Left lung (tissue), 10 donors: ENCODE measurements around the gene NEURL1. TPM values are rescaled to one million over a fixed set of nuclear protein-coding genes. Genes with fewer than 3 reads are reported as not detected.

Source experiments
- ATAC-seq: fragments of 200-7000 bp; cut with Tn5 transposase; one replicate; pipeline ENCODE4 v1.9.1; 2020; ENCODE audit warnings: moderate library complexity
- DNase-seq, 4 donors: peaks; one replicate each; pipeline ENCODE4 v3.0.0-alpha.2; 2013 to 2020
- H3K27ac ChIP-seq, 2 donors: fragments of 200-600 bp; sonication (generic) in 1 of 2; one replicate each; pipeline versions ENCODE4 v1.5.0 to v1.8.0; 2020 to 2021
- H3K27me3 ChIP-seq, 2 donors: fragments of 200-600 bp; sonication (generic) in 1 of 2; one replicate each; pipeline versions ENCODE4 v1.5.0 to v1.8.0; 2020 to 2021
- H3K36me3 ChIP-seq, 2 donors: fragments of 200-600 bp; sonication (generic) in 1 of 2; one replicate each; pipeline versions ENCODE4 v1.5.0 to v1.8.0; 2020 to 2021
- H3K4me1 ChIP-seq, 2 donors: fragments of 200-600 bp; one replicate each; pipeline ENCODE4 v1.8.0; 2021
- H3K4me3 ChIP-seq, 2 donors: fragments of 200-600 bp; sonication (generic) in 1 of 2; one replicate each; pipeline versions ENCODE4 v1.5.0 to v1.8.0; 2020 to 2021; ENCODE audit warnings: mild to moderate bottlenecking in 1 of 2
- H3K9me3 ChIP-seq, 2 donors: fragments of 200-600 bp; sonication (generic) in 1 of 2; one replicate each; pipeline versions ENCODE4 v1.5.0 to v1.8.0; 2020 to 2021
- intact Hi-C, 2 donors: fragments of 100-400 bp; cut with DNase I; formaldehyde crosslinking; loops; one replicate each; pipeline versions ENCODE4 v1.11.2 to v1.14.2; 2022
- polyA plus RNA-seq, 6 donors: library from polyadenylated mRNA; unstranded; fragments of 120-200 nt; gene quantifications; one replicate each; pipeline ENCODE4 v1.2.1, GENCODE V29; 2013; ENCODE audit not compliant: insufficient read length in 6 of 6
- total RNA-seq, 2 donors: library from RNA; stranded (reverse); fragmentation: NEBNext Ultra II Directional; extraction: Animal tissue kit (Norgen Biotek cat#: 25700); gene quantifications; one replicate each; pipeline ENCODE4 v1.2.1, GENCODE V29; 2021
- TF ChIP-seq, protein P1 (sequence below), 2 donors: fragments of 200-600 bp; sonication (generic) in 1 of 2; IDR thresholded peaks; one replicate each; pipeline versions ENCODE4 v1.5.0 to v1.8.0; 2021; ENCODE audit warnings: antibody characterized with exemption in 2 of 2
- donor health status: DM: no; HTN: yes; CAD: no.
- donor health status: DM: no; HTN: no; CAD: no.

The NEURL1 gene
- total and polyA plus RNA-seq, 8 donors, result 0.76 to 2.1 (median 1.4) TPM

DNA sequence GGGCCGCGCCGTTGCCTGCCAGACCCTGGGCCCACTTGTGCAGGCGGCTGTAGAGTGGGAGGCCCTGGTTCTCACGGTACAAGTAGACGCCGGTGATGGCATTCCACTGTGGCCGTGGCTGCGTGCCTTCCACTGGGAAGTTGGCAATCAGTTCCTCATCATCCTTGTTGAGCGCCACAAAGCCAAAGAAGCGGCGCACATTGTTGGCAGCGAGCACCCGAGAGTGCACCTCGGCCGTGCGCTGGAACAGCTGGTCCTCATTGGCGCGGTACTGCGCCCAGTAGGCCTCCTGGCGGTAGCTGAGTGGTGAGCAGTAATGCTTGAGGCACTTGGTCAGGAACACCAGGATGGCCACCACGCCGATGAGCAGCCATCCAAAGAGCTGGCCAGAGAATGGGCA lies 46.3 kb upstream of the NEURL1 start:
- H3K27ac ChIP-seq, result no peak overlapping the region
- H3K4me1 ChIP-seq, result peaks cover 31 to 75% of the 10 kb centered on the region in 2 donors
- H3K4me3 ChIP-seq, result no peak overlapping the region
- TF ChIP-seq, protein P1, sequence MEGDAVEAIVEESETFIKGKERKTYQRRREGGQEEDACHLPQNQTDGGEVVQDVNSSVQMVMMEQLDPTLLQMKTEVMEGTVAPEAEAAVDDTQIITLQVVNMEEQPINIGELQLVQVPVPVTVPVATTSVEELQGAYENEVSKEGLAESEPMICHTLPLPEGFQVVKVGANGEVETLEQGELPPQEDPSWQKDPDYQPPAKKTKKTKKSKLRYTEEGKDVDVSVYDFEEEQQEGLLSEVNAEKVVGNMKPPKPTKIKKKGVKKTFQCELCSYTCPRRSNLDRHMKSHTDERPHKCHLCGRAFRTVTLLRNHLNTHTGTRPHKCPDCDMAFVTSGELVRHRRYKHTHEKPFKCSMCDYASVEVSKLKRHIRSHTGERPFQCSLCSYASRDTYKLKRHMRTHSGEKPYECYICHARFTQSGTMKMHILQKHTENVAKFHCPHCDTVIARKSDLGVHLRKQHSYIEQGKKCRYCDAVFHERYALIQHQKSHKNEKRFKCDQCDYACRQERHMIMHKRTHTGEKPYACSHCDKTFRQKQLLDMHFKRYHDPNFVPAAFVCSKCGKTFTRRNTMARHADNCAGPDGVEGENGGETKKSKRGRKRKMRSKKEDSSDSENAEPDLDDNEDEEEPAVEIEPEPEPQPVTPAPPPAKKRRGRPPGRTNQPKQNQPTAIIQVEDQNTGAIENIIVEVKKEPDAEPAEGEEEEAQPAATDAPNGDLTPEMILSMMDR (IDR thresholded peaks at IDR 0.05), result no peak
- peaks cover 0 to 7% of the 10 kb centered on the region in 2 donors for H3K27me3 ChIP-seq
- peak in 1 of 4 donors; percentile 68 for DNase-seq
- intact Hi-C loops, result no loop called here
- H3K9me3 ChIP-seq, result no peaks in the 10 kb centered on the region
- peaks cover 0 to 81% of the 10 kb centered on the region in 2 donors for H3K36me3 ChIP-seq
- ATAC-seq, result no peak

DNA sequence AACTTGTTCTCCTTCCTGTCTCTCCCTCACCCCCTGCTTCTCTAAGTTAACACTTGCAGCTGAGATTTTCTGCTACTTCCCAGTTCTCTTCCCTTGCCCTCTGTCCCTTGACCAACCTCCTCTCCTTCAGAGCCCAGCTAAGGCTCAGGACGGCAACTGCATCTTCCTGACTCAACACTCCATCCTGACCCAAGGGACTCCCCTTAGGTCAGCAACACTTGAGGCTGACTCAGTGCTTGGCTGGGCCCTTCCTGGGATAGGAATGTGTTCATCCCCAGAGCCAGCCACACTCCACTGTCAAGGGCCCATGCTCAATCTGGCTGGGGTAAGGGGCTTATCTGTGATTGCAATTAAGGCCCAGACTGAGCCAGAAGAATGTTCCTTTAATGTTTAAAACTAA lies 44.8 kb upstream of the NEURL1 start:
- H3K4me1 ChIP-seq, result peaks cover 36 to 85% of the 10 kb centered on the region in 2 donors
- H3K4me3 ChIP-seq, result peak overlapping the region in 1 of 2 donors; percentile 77
- no peaks in the 10 kb centered on the region for H3K9me3 ChIP-seq
- peak; percentile 47 for ATAC-seq
- H3K27ac ChIP-seq, result peak overlapping the region; percentile 28 to 83
- TF ChIP-seq, protein P1 (IDR thresholded peaks at IDR 0.05), result no peak
- H3K36me3 ChIP-seq, result peaks cover 0 to 66% of the 10 kb centered on the region in 2 donors
- intact Hi-C loops, result no loop called here
- peak in 2 of 4 donors; percentile 57 to 64 for DNase-seq
- H3K27me3 ChIP-seq, result peaks cover 0 to 15% of the 10 kb centered on the region in 2 donors

DNA sequence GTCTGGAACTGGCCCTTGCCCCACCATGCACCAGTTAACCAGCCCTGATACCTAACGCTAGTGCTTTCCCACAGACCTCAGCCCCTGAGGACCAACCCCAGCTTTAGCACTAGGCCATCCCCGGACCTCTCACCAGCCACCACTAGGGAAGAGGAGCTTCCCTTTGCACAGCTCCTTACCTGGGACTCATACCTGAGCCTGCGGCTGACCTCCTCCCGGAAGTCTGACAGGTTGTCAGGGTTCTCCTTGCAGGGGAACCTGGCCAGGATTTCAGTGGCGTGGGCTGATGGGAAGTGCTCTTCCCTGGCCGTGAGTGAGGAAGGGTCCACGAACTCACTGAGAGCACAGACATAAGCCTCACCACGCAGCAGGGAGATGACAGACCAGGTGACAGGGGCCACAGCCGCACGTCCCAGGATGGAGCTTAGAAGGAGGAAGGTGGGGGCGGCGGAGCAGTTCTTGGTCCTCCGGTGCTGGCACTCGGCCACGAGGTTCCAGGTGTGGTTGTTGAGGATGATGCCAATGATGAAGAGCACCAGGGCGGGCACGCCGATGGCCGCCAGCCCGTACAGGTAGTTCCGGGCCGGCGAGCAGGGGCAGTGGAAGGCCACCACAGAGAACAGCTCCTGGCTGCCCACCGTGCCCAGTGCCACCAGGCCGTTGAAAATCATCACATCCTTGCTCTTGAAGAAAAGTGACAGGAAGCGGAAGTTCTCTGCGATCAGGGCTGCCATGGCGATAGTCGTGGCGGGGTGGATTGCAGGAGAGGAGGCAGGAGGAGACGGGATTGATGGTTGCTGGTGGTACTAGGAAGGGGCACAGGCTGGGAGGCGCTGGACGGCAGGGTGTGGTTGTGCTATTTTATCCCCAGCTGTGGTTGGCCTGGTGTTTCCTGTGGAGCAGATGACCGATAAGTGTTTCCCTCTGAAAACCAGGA lies 44.0 kb upstream of the NEURL1 start:
- intact Hi-C loops, result no loop called here
- ATAC-seq, result no peak
- DNase-seq, result peak in 1 of 4 donors; percentile 80
- Histone ChIP-seq H3K4me1 (peaks cover 36 to 81% of the 10 kb centered on the region in 2 donors), H3K36me3 (peaks cover 0 to 58% of the 10 kb centered on the region in 2 donors), H3K4me3 (peak overlapping the region in 1 of 2 donors; percentile 77), H3K27me3 (peaks cover 0 to 15% of the 10 kb centered on the region in 2 donors), H3K27ac (peak overlapping the region; percentile 28 to 83), H3K9me3 (no peaks in the 10 kb centered on the region)
- TF ChIP-seq, protein P1 (IDR thresholded peaks at IDR 0.05), result no peak

DNA sequence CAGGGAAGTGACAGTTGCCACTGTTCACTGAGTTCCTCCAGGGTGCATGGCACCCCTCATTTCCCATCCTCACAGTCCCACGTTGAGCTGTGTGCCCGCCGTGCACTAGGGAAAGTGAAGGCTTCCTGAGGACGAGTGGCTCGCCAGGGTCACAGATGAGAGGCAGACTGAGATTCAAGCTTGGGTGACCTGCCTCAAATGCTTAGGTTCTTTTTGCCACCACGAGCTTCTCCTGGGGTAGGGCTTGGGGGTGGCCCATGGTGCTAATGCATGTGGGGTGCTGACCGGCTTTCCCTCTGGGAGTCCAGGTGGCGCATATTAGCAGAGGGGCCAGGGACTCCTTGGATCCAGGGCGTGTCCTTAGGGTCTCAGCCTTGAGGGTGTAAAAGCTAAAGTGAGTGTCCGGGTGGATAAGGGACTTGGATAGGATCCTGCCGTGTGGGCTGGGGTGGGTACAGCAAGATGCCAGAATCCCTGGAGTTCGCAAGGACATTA lies 43.3 kb upstream of the NEURL1 start:
- Histone ChIP-seq H3K36me3 (peaks cover 0 to 51% of the 10 kb centered on the region in 2 donors), H3K27me3 (peaks cover 0 to 15% of the 10 kb centered on the region in 2 donors), H3K9me3 (no peaks in the 10 kb centered on the region), H3K4me1 (peaks cover 36 to 74% of the 10 kb centered on the region in 2 donors), H3K4me3 (peak overlapping the region; percentile 75 to 77), H3K27ac (peak overlapping the region; percentile 83 to 84)
- intact Hi-C loops, result no loop called here
- TF ChIP-seq, protein P1 (IDR thresholded peaks at IDR 0.05), result no peak
- DNase-seq (peak in 1 of 4 donors; percentile 52), ATAC-seq (no peak)
